Activated CD4-positive, CD25-positive, alpha-beta regulatory T cell treated with anti-CD3 and anti-CD28 coated beads, Interleukin-2, amount 50 U/mL, for 72 hours (primary cell): ENCODE measurements around the gene HFE.
"Not testable (repeated sequence)": the region's sequence is repeated elsewhere in the genome, so short reads cannot be mapped to it uniquely, and the experiment has no call there.

Experiments used
- DNase-seq: peaks from one replicate; pipeline ENCODE4 v3.0.0; 2021

The HFE gene

DNA sequence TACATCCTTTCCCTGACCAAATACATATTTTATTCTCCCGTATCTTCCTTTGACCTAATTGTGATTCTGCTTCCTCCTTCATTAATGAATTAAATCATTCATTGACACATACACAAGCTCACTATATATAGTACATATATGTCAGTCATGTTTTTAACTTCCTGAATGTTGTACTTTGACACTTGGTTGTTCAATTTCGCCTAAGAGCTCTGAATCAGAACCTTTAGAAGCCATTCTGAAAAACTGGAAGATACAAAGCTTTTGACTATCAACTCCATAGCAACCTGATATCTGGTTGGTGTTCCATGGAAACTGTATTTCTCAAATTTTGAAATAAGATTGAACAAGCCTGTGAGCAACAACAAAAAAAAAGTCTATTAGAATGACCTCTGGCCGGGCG is 27.3 kb upstream of the HFE start:
- no peak for DNase-seq

DNA sequence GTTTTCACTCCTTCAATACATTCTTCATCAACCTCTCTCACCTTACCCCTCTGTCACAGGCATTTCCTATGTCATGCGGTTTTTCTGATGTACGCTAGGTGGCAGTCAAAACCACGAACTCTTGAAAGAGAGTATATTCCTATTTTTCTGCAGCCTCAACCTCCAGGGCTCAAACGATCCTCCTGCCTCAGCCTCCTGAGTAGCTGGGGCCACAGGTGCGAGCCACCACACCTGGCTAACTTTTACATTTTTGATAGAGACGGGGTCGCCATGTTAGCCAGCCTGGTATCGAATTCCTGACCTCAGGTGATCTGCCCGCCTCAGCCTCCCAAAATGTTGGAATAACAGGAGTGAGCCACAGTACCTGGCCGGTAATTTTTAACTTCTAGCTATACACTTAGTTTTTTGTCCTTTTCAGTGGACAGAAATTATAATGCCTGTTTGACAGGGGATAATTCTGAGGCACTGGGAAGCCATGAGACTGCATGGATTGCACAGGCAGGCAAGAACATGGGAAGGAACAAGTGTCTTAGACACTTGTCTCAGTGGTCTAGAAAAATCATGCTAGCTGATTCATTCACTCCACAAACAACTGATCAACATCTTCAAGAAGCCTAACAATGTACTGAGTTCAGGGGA is 22.5 kb upstream of the HFE start:
- no peak for DNase-seq

DNA sequence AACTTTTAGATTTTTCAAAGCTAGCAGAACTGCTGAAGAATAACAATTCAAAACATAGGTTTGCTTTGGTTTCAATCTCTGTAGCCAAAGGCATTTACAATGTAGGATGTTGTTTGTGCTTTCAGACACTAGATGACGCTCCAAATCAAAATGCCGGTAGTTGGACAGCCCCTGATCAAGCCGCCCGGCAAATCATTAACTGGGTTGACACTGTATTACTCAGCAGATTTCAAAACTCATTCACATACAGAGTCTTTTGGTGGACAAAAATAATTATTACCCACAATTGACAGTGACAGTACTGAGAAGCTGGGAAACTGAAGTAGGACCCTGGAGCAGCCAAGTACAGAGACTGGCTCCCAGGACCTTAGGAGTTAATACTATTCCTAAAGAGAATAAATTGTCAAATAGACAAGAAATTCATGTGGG is 21.3 kb upstream of the HFE start:
- no peak for DNase-seq

DNA sequence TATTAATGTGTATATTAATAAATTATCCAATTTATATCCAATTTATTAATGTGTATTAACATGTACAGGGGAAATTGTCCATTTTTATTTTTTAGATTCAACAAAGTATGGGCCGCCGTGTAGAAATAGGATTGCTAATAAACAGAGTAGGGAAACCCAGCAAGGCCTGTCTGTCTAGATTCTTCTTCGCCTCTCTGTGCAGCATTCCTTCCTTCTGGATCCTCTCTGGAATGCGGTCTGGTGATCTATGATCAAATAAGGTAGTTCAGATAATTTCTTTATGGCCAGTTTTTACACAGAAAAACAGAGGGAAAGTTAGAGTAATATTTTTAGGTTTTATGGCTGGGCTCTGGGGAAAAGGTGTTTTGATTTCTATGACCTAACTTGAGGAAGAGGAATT is 19.9 kb upstream of the HFE start:
- no peak for DNase-seq

DNA sequence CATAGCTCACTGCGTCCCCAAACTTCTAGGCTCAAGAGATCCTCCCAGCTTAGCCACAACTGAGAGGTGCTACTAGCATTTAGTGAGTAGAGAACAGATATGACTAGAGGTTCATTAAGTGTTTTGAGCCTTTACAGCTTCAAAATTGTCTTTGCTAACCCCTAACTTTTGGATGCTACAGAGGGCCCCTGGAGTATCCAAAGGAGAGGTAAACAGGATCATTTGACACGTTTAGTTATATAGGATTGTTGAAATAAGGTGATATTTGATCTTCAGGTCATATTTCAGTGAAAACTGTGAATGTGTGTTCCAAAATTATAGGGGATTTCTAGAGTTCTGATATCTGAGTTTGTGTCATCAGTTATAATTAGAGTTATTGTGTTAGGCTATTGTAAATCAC is 19.2 kb upstream of the HFE start:
- no peak for DNase-seq

DNA sequence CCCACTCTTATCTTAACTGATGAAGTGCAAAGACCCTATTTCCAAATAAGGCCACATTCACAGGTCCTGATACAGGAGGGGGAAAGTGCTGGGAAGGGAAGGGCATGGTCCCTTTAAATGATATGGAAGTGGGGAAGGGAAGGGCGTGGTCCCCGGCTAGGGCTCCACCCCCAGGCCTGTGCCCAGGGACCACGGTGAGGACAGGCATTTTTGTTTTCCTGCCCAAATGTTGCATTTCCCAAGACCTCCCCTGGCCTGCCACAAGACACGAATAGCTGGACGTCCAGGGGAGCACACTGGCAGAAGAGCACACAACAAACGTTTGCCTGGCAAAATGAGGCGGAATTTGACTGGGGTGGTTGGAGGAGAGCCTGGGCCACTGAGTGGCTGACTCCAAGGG is 16.1 kb upstream of the HFE start:
- DNase-seq = no peak

DNA sequence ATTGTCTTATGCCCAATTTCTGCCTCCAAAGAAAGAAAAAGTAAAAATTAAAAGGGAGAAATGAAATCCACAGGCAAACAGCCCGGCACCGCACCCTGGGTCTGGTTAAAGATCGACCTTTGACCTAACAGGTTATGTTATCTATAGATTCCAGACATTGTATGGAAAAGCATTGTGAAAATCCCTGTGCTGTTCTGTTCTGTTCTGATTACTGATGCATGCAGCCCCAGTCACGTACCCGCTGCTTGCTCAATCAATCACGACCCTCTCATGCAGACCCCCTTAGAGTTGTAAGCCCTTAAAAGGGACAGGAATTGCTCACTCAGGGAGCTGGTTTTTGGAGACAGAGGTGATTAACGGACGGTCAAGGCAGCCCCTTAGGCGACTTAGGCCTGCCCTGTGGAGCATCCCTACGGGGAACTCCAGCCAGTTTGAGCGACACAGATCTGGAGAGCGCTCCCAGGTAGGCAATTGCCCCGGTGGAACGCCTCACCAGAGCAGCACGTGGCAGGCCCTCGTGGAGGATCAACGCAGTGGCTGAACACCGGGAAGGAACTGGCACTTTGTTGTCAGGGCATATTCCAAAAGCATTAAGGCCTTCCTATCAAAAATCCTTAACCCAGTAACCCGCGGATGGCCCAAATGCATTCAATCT is 12.0 kb upstream of the HFE start:
- DNase-seq = no peak

DNA sequence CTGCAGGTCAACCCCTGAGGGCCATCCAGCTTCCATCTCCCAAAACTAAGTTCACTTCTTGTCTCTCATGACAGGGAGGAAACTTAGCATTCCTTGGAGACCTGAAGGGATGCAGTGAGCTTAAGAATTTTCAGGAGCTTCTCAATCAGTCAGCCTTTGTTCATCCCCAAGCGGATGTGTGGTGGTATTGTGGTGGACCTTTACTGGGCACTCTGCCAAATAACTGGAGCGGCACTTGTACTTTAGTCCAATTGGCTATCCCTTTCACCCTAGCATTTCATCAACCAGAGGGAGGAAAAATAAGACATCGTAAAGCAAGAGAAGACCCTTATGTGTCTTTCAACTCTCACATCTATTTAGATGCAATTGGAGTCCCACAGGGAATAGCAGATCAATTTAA is 9.2 kb upstream of the HFE start:
- not testable (repeated sequence) for DNase-seq

DNA sequence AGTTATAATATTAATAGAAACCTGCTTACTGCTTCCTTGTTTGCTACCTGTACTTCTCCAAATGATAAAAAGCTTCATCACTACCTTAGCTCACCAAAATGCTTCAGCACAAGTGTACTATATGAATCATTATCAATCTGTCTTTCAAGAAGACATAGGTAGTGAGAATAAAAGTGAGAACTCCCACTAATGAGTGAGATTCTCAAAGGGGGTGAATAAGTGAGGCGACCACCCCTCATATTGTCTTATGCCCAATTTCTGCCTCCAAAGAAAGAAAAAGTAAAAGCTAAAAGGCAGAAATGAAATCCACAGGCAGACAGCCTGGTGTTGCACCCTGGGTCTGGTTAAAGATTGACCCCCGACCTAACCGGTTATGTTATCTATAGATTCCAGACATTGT is 6.1 kb upstream of the HFE start:
- not testable (repeated sequence) for DNase-seq

DNA sequence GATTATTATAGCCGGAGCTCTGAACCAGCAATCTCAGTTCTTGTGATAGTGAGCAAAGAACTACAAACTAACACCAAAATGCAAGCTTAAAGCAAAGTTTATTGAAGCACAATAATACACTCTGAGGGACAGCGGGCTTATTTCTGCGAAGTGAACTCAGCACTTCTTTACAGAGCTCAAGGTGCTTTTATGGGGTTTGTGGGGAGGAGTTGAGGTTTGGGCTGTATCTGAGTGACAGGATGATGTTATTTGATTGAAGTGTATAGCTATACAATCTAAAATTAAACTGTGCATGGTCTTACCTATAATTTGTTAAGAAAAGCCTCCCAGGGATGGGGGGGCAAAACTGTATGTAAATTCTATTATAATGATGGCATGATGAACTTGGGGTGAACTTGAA is 1.0 kb upstream of the HFE start:
- no peak for DNase-seq

DNA sequence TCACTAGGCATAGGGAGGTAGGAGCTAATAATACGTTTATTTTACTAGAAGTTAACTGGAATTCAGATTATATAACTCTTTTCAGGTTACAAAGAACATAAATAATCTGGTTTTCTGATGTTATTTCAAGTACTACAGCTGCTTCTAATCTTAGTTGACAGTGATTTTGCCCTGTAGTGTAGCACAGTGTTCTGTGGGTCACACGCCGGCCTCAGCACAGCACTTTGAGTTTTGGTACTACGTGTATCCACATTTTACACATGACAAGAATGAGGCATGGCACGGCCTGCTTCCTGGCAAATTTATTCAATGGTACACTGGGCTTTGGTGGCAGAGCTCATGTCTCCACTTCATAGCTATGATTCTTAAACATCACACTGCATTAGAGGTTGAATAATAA is 1.1 kb downstream of the HFE start:
- DNase-seq = no peak

DNA sequence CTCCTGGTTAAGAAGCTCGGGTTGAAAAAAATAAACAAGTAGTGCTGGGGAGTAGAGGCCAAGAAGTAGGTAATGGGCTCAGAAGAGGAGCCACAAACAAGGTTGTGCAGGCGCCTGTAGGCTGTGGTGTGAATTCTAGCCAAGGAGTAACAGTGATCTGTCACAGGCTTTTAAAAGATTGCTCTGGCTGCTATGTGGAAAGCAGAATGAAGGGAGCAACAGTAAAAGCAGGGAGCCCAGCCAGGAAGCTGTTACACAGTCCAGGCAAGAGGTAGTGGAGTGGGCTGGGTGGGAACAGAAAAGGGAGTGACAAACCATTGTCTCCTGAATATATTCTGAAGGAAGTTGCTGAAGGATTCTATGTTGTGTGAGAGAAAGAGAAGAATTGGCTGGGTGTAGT is 2.0 kb downstream of the HFE start:
- DNase-seq = no peak

DNA sequence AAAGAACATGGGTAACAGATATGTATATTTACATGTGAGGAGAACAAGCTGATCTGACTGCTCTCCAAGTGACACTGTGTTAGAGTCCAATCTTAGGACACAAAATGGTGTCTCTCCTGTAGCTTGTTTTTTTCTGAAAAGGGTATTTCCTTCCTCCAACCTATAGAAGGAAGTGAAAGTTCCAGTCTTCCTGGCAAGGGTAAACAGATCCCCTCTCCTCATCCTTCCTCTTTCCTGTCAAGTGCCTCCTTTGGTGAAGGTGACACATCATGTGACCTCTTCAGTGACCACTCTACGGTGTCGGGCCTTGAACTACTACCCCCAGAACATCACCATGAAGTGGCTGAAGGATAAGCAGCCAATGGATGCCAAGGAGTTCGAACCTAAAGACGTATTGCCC is 5.2 kb downstream of the HFE start:
- DNase-seq = no peak

DNA sequence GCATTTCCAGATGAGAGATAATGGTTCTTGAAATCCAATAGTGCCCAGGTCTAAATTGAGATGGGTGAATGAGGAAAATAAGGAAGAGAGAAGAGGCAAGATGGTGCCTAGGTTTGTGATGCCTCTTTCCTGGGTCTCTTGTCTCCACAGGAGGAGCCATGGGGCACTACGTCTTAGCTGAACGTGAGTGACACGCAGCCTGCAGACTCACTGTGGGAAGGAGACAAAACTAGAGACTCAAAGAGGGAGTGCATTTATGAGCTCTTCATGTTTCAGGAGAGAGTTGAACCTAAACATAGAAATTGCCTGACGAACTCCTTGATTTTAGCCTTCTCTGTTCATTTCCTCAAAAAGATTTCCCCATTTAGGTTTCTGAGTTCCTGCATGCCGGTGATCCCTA is 6.8 kb downstream of the HFE start:
- no peak for DNase-seq

DNA sequence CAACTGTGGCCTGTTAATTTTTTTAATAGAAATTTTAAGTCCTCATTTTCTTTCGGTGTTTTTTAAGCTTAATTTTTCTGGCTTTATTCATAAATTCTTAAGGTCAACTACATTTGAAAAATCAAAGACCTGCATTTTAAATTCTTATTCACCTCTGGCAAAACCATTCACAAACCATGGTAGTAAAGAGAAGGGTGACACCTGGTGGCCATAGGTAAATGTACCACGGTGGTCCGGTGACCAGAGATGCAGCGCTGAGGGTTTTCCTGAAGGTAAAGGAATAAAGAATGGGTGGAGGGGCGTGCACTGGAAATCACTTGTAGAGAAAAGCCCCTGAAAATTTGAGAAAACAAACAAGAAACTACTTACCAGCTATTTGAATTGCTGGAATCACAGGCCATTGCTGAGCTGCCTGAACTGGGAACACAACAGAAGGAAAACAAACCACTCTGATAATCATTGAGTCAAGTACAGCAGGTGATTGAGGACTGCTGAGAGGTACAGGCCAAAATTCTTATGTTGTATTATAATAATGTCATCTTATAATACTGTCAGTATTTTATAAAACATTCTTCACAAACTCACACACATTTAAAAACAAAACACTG is 10.1 kb downstream of the HFE start:
- DNase-seq = peak; percentile 55

DNA sequence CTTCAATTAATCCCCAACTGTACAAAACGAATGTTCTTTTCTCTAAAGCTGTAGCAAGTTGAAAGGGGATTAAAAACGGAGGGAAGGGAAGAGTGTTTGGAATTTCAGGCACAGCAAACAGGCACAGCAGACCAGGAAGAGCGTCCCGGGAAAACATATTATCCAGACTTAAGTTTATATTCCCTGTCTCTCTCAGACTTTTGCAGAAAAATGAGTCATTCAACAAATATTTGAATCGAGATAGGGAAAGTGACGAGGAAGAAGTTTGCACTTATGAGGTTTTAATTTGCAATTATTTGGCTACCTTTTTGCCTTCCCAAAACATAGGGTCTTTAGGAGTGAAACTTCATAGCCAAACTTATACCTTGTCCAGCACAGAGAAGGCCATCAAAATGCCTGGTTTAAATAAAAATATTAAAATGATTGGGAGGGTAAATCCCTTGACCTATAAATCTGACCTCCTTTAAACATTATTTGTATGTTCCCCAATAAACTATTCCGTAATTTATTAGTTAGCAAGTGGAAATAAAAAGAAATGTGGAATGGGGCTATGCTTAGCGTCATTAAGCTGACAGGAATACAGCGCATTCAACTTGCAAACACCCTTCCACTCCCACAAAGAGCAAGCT is 16.0 kb downstream of the HFE start:
- no peak for DNase-seq

DNA sequence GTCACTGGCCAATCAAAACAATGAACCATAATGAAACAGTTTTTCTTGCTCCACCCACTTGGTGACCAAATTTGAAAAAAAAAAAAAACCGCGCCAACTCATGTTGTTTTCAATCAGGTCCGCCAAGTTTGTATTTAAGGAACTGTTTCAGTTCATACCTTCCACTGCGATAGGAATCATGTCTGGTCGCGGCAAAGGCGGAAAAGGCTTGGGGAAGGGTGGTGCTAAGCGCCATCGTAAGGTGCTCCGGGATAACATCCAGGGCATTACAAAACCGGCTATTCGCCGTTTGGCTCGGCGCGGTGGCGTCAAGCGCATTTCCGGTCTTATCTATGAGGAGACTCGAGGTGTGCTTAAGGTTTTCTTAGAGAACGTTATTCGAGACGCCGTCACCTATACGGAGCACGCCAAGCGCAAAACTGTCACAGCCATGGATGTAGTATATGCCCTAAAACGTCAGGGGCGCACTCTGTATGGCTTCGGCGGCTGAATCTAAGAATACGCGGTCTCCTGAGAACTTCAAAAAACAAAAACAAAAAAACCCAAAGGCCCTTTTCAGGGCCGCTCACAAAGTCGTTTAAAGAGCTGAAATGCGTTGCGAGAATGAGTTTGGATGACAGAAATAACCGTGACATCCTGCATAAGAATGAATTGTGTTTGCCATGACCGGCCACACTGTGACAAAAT is 16.7 kb downstream of the HFE start:
- DNase-seq = peak; percentile 86

DNA sequence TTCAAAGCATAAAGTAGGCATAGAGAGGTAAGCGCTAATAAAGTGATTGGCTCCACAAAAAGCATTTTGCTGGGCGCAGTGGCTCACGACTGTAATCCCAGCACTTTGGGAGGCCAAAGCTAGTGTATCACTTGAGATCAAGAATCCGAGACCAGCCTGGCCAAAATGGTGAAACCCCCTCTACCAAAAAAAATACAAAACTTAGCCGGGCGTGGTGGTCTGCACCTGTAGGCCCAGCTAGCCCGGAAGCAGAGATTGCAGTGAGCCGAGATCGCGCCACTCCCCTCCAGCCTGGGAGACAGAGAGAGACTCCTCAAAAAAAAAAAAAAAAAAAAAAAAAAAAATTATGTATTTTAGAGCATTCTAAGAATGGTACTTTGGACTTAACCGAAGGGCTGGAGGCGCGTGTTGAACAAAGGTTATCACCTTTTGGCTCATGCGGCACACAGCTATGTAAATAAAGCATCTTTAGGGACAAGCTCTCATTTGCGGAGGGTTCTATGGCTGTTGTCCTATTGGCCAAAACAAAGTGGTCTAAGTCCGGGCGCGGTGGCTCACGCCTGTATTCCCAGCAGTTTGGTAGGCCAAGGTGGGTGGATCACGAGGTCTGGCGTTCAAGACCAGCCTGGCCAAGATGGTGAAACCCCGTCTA is 17.4 kb downstream of the HFE start:
- no peak for DNase-seq

DNA sequence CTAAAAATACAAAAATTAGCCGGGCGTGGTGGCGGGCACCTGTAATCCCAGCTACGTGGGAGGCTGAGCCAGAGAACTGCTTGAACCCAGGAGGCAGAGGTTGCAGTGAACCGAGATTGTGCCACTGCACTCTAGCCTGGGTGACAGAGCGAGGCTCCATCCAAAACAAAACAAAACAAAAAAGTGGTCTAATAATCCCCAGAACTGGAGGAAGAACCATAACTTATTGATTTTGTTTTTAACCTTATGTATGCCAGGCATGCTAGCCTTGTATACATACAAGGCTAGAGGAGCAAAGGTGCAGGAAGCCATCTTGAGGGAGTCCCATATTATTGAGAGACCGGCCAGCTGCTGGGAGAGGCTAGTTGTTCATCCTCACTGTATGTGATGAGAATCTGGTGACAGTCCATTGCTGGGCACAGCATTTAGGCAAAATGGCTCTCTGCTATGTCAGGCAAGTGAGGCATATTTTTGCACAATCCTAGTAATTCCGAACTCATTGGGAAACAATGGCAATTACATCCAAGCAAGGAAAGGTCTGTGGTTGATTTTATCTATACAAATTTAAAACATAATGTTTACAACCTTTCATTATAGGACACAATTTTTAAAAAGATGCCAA is 18.0 kb downstream of the HFE start:
- no peak for DNase-seq

DNA sequence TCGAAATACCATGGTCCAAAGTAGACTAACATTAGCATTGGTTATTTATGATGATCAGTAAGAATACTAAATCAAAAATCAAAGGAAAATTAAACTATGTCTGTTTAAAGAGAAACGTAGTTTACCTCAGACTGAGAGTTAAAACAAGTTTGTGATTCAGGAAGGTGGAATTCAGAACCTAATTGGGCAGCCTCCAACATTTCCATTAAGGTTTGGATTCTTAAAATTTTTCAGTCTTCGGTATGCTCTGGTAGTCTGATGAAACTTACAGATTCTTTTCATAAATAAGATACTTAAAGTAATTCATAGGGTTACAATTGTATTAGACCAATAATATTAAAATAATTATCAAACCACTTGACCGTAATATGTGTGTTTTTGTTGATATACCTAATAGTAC is 18.6 kb downstream of the HFE start:
- no peak for DNase-seq

DNA sequence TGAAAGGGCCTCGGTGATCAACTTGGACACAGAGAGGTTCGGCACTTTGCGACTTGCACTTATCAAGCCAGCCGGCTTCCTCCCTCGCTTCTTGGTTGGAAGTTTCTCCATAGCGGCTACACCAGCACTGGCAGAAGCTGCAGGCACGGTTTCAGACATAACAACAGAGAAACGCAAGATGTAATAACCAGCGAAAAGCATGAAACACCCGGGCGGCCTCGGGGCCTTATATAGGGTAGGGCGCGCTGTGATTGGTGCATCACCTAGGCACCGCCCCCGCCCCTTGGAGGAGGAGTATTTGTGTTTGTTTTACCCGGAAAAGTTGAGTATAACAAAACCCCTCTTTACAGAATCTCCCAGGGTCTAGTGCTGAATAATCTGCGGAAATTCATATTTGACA is 20.7 kb downstream of the HFE start:
- DNase-seq = no peak

DNA sequence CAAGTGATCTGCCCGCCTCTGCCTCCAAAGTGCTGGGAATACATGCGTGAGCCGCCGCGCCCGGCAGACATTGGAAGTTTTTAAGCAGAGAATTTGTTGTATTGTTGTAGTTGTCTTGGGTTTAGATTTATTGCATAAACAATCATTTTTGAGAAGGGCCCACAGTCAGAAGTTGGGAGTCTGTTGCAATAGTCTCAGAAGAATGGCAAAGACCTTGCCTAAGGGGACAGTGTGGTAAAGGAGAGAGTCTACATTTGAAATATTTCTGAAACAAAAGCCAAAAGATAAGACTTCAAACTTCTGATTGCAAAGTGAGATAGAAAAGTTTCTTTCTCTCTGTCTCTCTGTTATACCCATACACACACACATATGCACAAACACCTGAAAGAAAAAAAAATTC is 22.5 kb downstream of the HFE start:
- no peak for DNase-seq

DNA sequence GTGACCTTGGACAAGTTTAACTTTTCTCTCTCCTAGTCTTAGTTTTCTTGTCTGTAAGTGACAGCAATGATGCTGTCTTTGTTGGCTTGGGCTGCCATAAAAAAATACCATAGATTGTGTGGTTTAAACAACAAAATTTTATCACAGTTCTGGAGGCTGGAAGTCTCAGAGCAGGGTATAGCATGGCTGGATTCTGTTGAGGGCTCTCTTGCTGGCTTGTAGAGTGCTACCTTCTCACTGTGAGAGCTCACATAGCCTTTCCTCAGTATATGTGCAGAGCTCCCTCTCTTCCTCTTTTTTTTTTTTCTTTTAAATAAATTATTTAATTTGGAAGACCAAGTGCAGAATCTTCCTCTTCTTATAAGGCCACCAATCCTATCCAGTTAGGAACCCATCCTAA is 26.3 kb downstream of the HFE start:
- no peak for DNase-seq
